ENCODE measurements around the gene MPPED1.

MPPED1 gene

DNA sequence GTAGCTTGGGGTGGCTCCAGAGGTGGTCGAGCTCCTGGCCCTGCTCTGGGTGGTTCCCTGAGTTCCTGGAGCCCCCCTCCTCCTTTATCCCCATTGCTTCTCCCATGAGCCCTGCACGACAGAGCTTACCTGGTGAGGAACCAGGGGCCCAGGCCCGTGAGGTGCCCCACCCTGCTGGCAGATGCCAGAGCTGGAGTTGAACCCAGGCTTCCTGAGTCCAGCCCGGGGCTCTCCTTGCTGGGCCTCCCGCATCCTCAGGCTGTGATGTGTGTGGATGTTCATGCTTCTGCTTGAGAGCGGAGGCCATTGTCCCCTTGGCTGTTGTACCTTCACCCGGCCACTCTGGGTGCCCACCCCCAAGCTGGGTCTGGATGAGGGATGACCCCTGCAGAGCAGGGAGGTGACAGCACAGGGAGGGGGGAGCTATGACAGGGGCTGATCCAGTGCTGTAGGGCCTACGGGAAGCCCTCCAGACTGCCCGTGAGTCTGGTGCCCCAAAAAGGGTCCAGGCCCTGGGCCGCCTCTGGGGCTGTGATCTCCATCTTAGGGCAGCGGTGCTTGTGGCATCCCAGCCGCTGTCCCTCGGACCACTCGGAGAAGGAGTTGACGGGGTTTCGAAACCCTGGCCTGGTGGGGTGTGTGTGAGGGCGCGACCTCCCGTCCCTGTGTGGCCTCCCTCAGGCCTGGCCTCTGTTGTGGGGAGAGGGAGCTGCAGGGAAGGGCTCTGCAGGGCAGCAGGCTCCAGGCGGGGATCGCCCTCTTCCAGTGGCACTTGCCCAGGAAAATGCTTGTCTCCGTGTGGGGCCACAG is 14.4 kb downstream of the MPPED1 start:
- Histone ChIP-seq H3K36me3 (ENCODE audit: low read length) (no peaks in the 10 kb centered on the region), H3K4me2 (ENCODE audit: low read depth, low read length, poor library complexity, severe bottlenecking) (no peak overlapping the region), H3K9ac (ENCODE audit: low read length) (no peak overlapping the region), H4K20me1 (ENCODE audit: low read depth, low read length) (no peaks in the 10 kb centered on the region), H3K27ac (ENCODE audit: low read depth, low read length) (no peak overlapping the region), H3K79me2 (ENCODE audit: insufficient read depth, low read length) (no peaks in the 10 kb centered on the region), H3K9me3 (ENCODE audit: insufficient read depth, low read length) (no peaks in the 10 kb centered on the region), H3K4me3 (ENCODE audit: insufficient read depth, low read length, poor library complexity, severe bottlenecking) (no peak overlapping the region), H3K9me2 (replicated peaks; ENCODE audit: insufficient read depth, low read length) (no peaks in the 10 kb centered on the region), H2AFZ (ENCODE audit: low read depth, low read length, severe bottlenecking) (no peak overlapping the region), H3F3A (ENCODE audit: insufficient read depth) (no peaks in the 10 kb centered on the region), H3K27me3 (ENCODE audit: low read length) (no peaks in the 10 kb centered on the region)
- TF ChIP-seq CTCF (IDR thresholded peaks at IDR 0.05; ENCODE audit: insufficient read depth, low read length, poor library complexity, severe bottlenecking) (no peak), EZH2phosphoT487 (conservative IDR thresholded peaks at IDR 0.05; ENCODE audit: low read length) (no peak)

DNA sequence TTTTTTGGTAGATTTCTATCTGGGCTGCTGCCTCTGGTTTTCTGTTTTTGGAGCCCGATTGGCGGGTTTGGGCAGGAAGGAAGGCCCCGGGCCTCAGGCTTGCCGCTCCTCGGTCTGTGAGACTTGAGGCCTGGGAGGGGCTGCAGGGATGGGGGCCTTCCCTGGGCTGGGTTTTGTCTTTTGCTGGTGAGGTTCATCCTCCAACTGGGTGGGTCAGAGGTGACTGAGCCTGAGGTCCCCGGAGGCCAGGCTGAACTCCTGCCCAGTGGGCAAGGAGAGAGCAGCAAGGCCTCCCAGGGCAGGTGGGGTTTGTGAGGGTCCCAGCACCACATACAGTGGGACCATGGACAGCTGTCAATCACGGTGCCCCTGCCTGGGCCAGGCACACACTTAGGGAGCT is 15.0 kb downstream of the MPPED1 start:
- Histone ChIP-seq H3K4me2 (ENCODE audit: low read depth, low read length, poor library complexity, severe bottlenecking) (no peak overlapping the region), H3K9me2 (replicated peaks; ENCODE audit: insufficient read depth, low read length) (no peaks in the 10 kb centered on the region), H3K79me2 (ENCODE audit: insufficient read depth, low read length) (no peaks in the 10 kb centered on the region), H3K27me3 (ENCODE audit: low read length) (no peaks in the 10 kb centered on the region), H3K4me3 (ENCODE audit: insufficient read depth, low read length, poor library complexity, severe bottlenecking) (no peak overlapping the region), H3F3A (ENCODE audit: insufficient read depth) (no peaks in the 10 kb centered on the region), H4K20me1 (ENCODE audit: low read depth, low read length) (no peaks in the 10 kb centered on the region), H3K9me3 (ENCODE audit: insufficient read depth, low read length) (no peaks in the 10 kb centered on the region), H3K27ac (ENCODE audit: low read depth, low read length) (no peak overlapping the region), H2AFZ (ENCODE audit: low read depth, low read length, severe bottlenecking) (no peak overlapping the region), H3K9ac (ENCODE audit: low read length) (no peak overlapping the region), H3K36me3 (ENCODE audit: low read length) (no peaks in the 10 kb centered on the region)
- TF ChIP-seq EZH2phosphoT487 (conservative IDR thresholded peaks at IDR 0.05; ENCODE audit: low read length) (no peak), CTCF (IDR thresholded peaks at IDR 0.05; ENCODE audit: insufficient read depth, low read length, poor library complexity, severe bottlenecking) (no peak)

- H3K36me3 ChIP-seq (ENCODE audit: low read length) = no peaks in the 10 kb centered on the region
- no peaks in the 10 kb centered on the region for H3F3A ChIP-seq (ENCODE audit: insufficient read depth)
- no peaks in the 10 kb centered on the region for H3K9me2 ChIP-seq (replicated peaks; ENCODE audit: insufficient read depth, low read length)
- H3K4me3 ChIP-seq (ENCODE audit: insufficient read depth, low read length, poor library complexity, severe bottlenecking) = no peak overlapping the region
- H3K4me2 ChIP-seq (ENCODE audit: low read depth, low read length, poor library complexity, severe bottlenecking) = no peak overlapping the region
- no peak overlapping the region for H3K9ac ChIP-seq (ENCODE audit: low read length)
- H2AFZ ChIP-seq (ENCODE audit: low read depth, low read length, severe bottlenecking) = no peak overlapping the region
- H3K79me2 ChIP-seq (ENCODE audit: insufficient read depth, low read length) = no peaks in the 10 kb centered on the region
- H3K9me3 ChIP-seq (ENCODE audit: insufficient read depth, low read length) = no peaks in the 10 kb centered on the region
- H3K27me3 ChIP-seq (ENCODE audit: low read length) = no peaks in the 10 kb centered on the region
- no peaks in the 10 kb centered on the region for H4K20me1 ChIP-seq (ENCODE audit: low read depth, low read length)
- no peak overlapping the region for H3K27ac ChIP-seq (ENCODE audit: low read depth, low read length)
- TF ChIP-seq CTCF (IDR thresholded peaks at IDR 0.05; ENCODE audit: insufficient read depth, low read length, poor library complexity, severe bottlenecking) (no peak), EZH2phosphoT487 (conservative IDR thresholded peaks at IDR 0.05; ENCODE audit: low read length) (no peak)
Measured at GRCh38 chr22:43427296-43428004, 15.6 kb downstream of the MPPED1 start.

All from SU-DHL-6 (cell line).